HepG2 (cell line): ENCODE measurements around the gene TMEM221. TPM values are rescaled to one million over a fixed set of nuclear protein-coding genes. Genes with fewer than 3 reads are reported as not detected.
A peak's percentile ranks its signal among the peaks of the same experiment; 100 is the strongest.

Experiments
- ATAC-seq: fragments of 200-7000 bp; cut with Tn5 transposase; 3 replicates; pipeline ENCODE4 v1.9.1; 2020; ENCODE audit warnings: mild to moderate bottlenecking, moderate library complexity
- BruUV-seq: library from RNA; stranded (reverse); fragments of 400-500 nt; replicated peaks from 2 replicates; lab custom pipeline; 2021; lab: Mats Ljungman, UMichigan
- CTCF ChIA-PET: fragments of 300-600 bp; formaldehyde crosslinking; extraction: SDS; loops from one replicate; lab custom pipeline; 2021; ENCODE audit warnings: low total read pairs, inconsistent platforms, low intra/inter-chr PET ratio; lab: Yijun Ruan, JAX
- POLR2A ChIA-PET: fragments of 350-600 bp; sonication (Branson Sonifier 250); formaldehyde crosslinking; loops from one replicate; lab custom pipeline; 2020; ENCODE audit warnings: antibody characterized with exemption, inconsistent platforms; lab: Yijun Ruan, JAX
- DNase-seq: peaks from one replicate; pipeline ENCODE4 v3.0.0-alpha.2; 2015; ENCODE audit warnings: low spot score
- FAIRE-seq: peaks from 3 replicates; lab custom pipeline; 2011; peaks lifted over from hg19 to GRCh38; lab: Jason Lieb, UNC
- H2AFZ ChIP-seq: one replicate; pipeline ENCODE4 v1.6.1; 2011; ENCODE audit warnings: low read length, inconsistent platforms
- H3K27ac ChIP-seq: fragments of 300-600 bp; 3 replicates; pipeline ENCODE4 v1.8.0; 2011; ENCODE audit warnings: mixed run types, mild to moderate bottlenecking, mixed read lengths, low read length, inconsistent platforms; ENCODE audit not compliant: insufficient read depth; ENCODE audit errors: extremely low read length
- H3K27me3 ChIP-seq, 2 experiments: fragments of 200-600 bp in 1 of 2; 2 replicates in 1 of 2; 3 replicates in 1 of 2; pipeline versions ENCODE4 v1.6.0 to v1.8.0; 2011; ENCODE audit warnings: low read length in 2 of 2, mild to moderate bottlenecking in 2 of 2, moderate library complexity in 2 of 2, inconsistent platforms in 1 of 2; ENCODE audit not compliant: insufficient read depth in 2 of 2, control insufficient read depth in 1 of 2
- H3K36me3 ChIP-seq, 2 experiments: fragments of 200-600 bp in 1 of 2; replicated peaks in 1 of 2; 2 replicates in 1 of 2; 3 replicates in 1 of 2; pipeline versions ENCODE4 v1.5.1 to v1.8.0; 2011; ENCODE audit warnings: low read length in 2 of 2, inconsistent platforms in 1 of 2; ENCODE audit not compliant: insufficient read depth in 2 of 2, control insufficient read depth in 1 of 2
- H3K4me1 ChIP-seq: 2 replicates; pipeline ENCODE4 v1.5.1; 2012; ENCODE audit warnings: low read length, inconsistent platforms; ENCODE audit not compliant: insufficient read depth
- H3K4me2 ChIP-seq: 2 replicates; pipeline ENCODE4 v1.6.0; 2011; ENCODE audit warnings: low read depth, low read length, inconsistent platforms
- H3K4me3 ChIP-seq, 3 experiments: fragments of 200-600 bp in 1 of 3; sonication (generic), shearing (Covaris generic) in 1 of 3; replicated peaks in 1 of 3; 2 replicates each; pipeline ENCODE4 v1.5.1; 2011 to 2016; ENCODE audit warnings: low read length in 3 of 3, inconsistent platforms in 2 of 3, low read depth in 2 of 3, mild to moderate bottlenecking in 2 of 3, control low read depth in 1 of 3, mixed read lengths in 1 of 3; ENCODE audit not compliant: insufficient read depth in 1 of 3
- H3K79me2 ChIP-seq: one replicate; pipeline ENCODE4 v1.6.1; 2011; ENCODE audit warnings: low read length, inconsistent platforms; ENCODE audit not compliant: insufficient read depth
- H3K9ac ChIP-seq: 2 replicates; pipeline ENCODE4 v1.6.0; 2011; ENCODE audit warnings: mild to moderate bottlenecking, low read depth, low read length, inconsistent platforms; ENCODE audit not compliant: insufficient read depth
- H3K9me3 ChIP-seq: 2 replicates; pipeline ENCODE4 v1.5.1; 2012; ENCODE audit warnings: mild to moderate bottlenecking, low read length
- H4K20me1 ChIP-seq: 2 replicates; pipeline ENCODE4 v1.6.0; 2011; ENCODE audit warnings: inconsistent platforms, mild to moderate bottlenecking, low read length, moderate library complexity; ENCODE audit not compliant: insufficient read depth
- FOXM1 ChIP-seq: sonication (generic); formaldehyde crosslinking; IDR thresholded peaks from 2 replicates; pipeline ENCODE4 v1.5.0; 2020; ENCODE audit warnings: missing genetic modification reagents
- FOXO1 ChIP-seq: sonication (generic); formaldehyde crosslinking; IDR thresholded peaks from 2 replicates; pipeline ENCODE4 v1.4.0; 2020; ENCODE audit warnings: missing genetic modification reagents
- GATA4 ChIP-seq: sonication (generic); IDR thresholded peaks from 2 replicates; pipeline ENCODE4 v1.6.1; 2016; ENCODE audit warnings: antibody characterized with exemption, low read depth, borderline replicate concordance
- IRX3 ChIP-seq: sonication (generic); formaldehyde crosslinking; IDR thresholded peaks from 2 replicates; pipeline ENCODE4 v1.8.1; 2023; ENCODE audit warnings: mild to moderate bottlenecking, low read depth, missing genetic modification reagents, borderline replicate concordance
- KDM1A ChIP-seq: IDR thresholded peaks from 2 replicates; pipeline ENCODE4 v1.6.1; 2016; ENCODE audit warnings: missing compliant biosample characterization
- KDM2A ChIP-seq: sonication (generic); formaldehyde crosslinking; IDR thresholded peaks from 2 replicates; pipeline ENCODE4 v1.4.0; 2020; ENCODE audit warnings: low read depth, missing genetic modification reagents, borderline replicate concordance
- NCOA1 ChIP-seq: sonication (generic); formaldehyde crosslinking; IDR thresholded peaks from 2 replicates; pipeline ENCODE4 v1.9.0; 2021; ENCODE audit warnings: missing genetic modification reagents
- NPAS2 ChIP-seq: sonication (generic); formaldehyde crosslinking; IDR thresholded peaks from 2 replicates; pipeline ENCODE4 v1.8.0; 2022; ENCODE audit warnings: mild to moderate bottlenecking, missing genetic modification reagents, borderline replicate concordance
- ZNF546 ChIP-seq: sonication (generic); formaldehyde crosslinking; conservative IDR thresholded peaks from 2 replicates; pipeline ENCODE4 v1.8.1; 2023; ENCODE audit warnings: mild to moderate bottlenecking, missing genetic modification reagents
- ZNF709 ChIP-seq: sonication (generic); formaldehyde crosslinking; IDR thresholded peaks from 2 replicates; pipeline ENCODE4 v1.5.0; 2020; ENCODE audit warnings: mild to moderate bottlenecking, missing genetic modification reagents
- ZNF883 ChIP-seq: sonication (generic); formaldehyde crosslinking; IDR thresholded peaks from 2 replicates; pipeline ENCODE4 v1.5.1; 2020; ENCODE audit warnings: mild to moderate bottlenecking, missing genetic modification reagents; ENCODE audit errors: not compliant biosample characterization
- WGBS: methylation state at CpG from one replicate; pipeline ENCODE4 v1.1.6; 2017; ENCODE audit warnings: low lambda C conversion rate; 5-methylcytosine and 5-hydroxymethylcytosine counted together
- in situ Hi-C: cut with HindIII; loops from 2 replicates; pipeline ENCODE4 v1.10.0; 2017; ENCODE audit warnings: low pct_unique_long_range_greater_than_20kb; ENCODE audit not compliant: extremely low pct_ligation_motif_present
- intact Hi-C: fragments of 100-400 bp; cut with micrococcal nuclease; formaldehyde crosslinking; loops from one replicate; pipeline ENCODE4 v1.10.0; 2022; ENCODE audit not compliant: unreplicated experiment
- polyA plus RNA-seq, 8 experiments: library from polyadenylated mRNA; depleted of rRNA in 3 of 8; stranded (reverse) in 7 of 8; unstranded in 1 of 8; fragments of >200 nt; fragmentation: Illumina TruSeq in 4 of 8; extraction: Trizol in 4 of 8; gene quantifications; 2 replicates each; pipeline versions ENCODE4 v1.2.1 to v1.2.3, GENCODE V29; 2011 to 2016; ENCODE audit warnings: low read depth in 4 of 8, missing spikeins in 1 of 8, mixed read lengths in 1 of 8; ENCODE audit not compliant: insufficient read depth in 1 of 8
- total RNA-seq, 5 experiments: library from RNA; depleted of rRNA; stranded (reverse); fragments of >200 nt; fragmentation: Illumina TruSeq; extraction: Trizol; gene quantifications; 2 replicates each; pipeline ENCODE4 v1.2.3, GENCODE V29; 2016; ENCODE audit warnings: low read depth in 1 of 5
- TF ChIP-seq, protein P1 (sequence below): IDR thresholded peaks from 2 replicates; pipeline ENCODE4 v1.6.1; 2016
- TF ChIP-seq, protein P2 (sequence below): sonication (generic); formaldehyde crosslinking; IDR thresholded peaks from 2 replicates; pipeline ENCODE4 v1.4.0; 2020; ENCODE audit warnings: missing genetic modification reagents
- TF ChIP-seq, protein P3 (sequence below): sonication (generic); formaldehyde crosslinking; IDR thresholded peaks from 2 replicates; pipeline ENCODE4 v1.8.1; 2023; ENCODE audit warnings: missing genetic modification reagents, mild to moderate bottlenecking, borderline replicate concordance

Gene TMEM221
- total and polyA plus RNA-seq, 2 of the 13 experiments (the other 11 are each of a cell fraction or from before 2014, with no cell fraction given), result 0.33 to 0.77 TPM

DNA sequence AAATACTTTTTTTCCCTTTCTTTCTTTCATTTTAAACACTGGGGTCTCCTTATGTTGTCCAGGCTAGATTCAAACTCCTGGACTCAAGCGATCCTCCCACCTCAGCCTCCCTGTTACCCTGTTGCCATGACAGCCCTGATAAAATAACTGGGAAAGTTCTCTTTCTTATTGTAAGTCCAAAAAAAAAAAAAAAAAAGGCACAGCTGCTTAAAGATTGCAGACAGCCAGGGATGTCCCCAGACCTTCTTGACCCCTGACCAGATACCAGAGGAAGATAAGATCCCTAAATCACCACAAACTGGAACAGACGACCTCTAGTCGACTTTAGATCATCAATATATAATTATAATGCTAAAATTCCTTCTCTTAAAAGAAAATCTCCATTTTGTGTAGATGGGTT, 29.8 kb downstream of the TMEM221 start:
- CTCF ChIA-PET, result no interaction called here
- peak overlapping the region; percentile 65 for H3K27ac ChIP-seq

More for the DNA sequence above, 29.8 kb downstream of the TMEM221 start:
- no peaks in the 10 kb centered on the region for H3K79me2 ChIP-seq
- peak overlapping the region; percentile 91 for H3K4me2 ChIP-seq
- in situ Hi-C loops (no loop called here), intact Hi-C loops (loop anchor here (1.0 kb wide), 1 partner anchor 13 kb away; the partner anchor contains the start of gene BST2)
- H3K27me3 ChIP-seq, result no peaks in the 10 kb centered on the region
- BruUV-seq, result no TSS peak
- H3K9me3 ChIP-seq, result no peaks in the 10 kb centered on the region
- WGBS, result 82% methylated on average over 3 of the region's 3 CpGs
- POLR2A ChIA-PET, result interaction anchor here (1.8 to 2.0 kb wide), 3 partner anchors 12 to 109 kb away, joined by 5 to 76 read pairs (median 5); partner anchors contain the start of genes BST2 and DDA1
- H3K9ac ChIP-seq, result peak overlapping the region; percentile 69
- peaks cover 1 to 17% of the 10 kb centered on the region in 2 experiments; a peak in 2 of 5 replicates for H3K36me3 ChIP-seq
- H2AFZ ChIP-seq, result no peak overlapping the region
- ATAC-seq (no peak), DNase-seq (no peak), FAIRE-seq (no peak)
- TF ChIP-seq, protein P1, sequence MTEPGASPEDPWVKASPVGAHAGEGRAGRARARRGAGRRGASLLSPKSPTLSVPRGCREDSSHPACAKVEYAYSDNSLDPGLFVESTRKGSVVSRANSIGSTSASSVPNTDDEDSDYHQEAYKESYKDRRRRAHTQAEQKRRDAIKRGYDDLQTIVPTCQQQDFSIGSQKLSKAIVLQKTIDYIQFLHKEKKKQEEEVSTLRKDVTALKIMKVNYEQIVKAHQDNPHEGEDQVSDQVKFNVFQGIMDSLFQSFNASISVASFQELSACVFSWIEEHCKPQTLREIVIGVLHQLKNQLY (CRISPR knock-in tag), result no peak
- TF ChIP-seq NCOA1 (CRISPR knock-in tag) (no peak), FOXM1 (CRISPR knock-in tag) (no peak), IRX3 (CRISPR knock-in tag) (no peak), ZNF883 (no peak), FOXO1 (no peak), GATA4 (no peak), KDM2A (CRISPR knock-in tag) (no peak), KDM1A (CRISPR knock-in tag) (no peak), ZNF709 (CRISPR knock-in tag) (no peak), NPAS2 (no peak), ZNF546 (CRISPR knock-in tag) (no peak)
- TF ChIP-seq, protein P2, sequence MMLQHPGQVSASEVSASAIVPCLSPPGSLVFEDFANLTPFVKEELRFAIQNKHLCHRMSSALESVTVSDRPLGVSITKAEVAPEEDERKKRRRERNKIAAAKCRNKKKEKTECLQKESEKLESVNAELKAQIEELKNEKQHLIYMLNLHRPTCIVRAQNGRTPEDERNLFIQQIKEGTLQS (CRISPR knock-in tag), result no peak
- TF ChIP-seq, protein P3, sequence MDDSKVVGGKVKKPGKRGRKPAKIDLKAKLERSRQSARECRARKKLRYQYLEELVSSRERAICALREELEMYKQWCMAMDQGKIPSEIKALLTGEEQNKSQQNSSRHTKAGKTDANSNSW (CRISPR knock-in tag), result no peak
- TF ChIP-seq, all 625 proteins: peak for 0
- peaks cover 17% of the 10 kb centered on the region for H3K4me1 ChIP-seq
- H4K20me1 ChIP-seq, result no peaks in the 10 kb centered on the region
- H3K4me3 ChIP-seq, result peak overlapping the region in 2 of 3 experiments; percentile 62 to 82; a peak in 2 of 6 replicates
